ENCODE data around the gene MRPL20. TPM values are rescaled to one million over a fixed set of nuclear protein-coding genes. Genes with fewer than 3 reads are reported as not detected.

MRPL20 gene
- polyA plus RNA-seq, 1 of the 3 experiments (the other 2 are of a cell fraction), result 210 TPM

- Histone ChIP-seq H3K36me3 (replicated peaks in 1 of 2; ENCODE audit: control insufficient read depth in 1 of 2, insufficient read depth in 2 of 2, low read length in 1 of 2) (peaks cover 51 to 52% of the 10 kb centered on the region in 2 experiments), H2AFZ (ENCODE audit: low read depth) (no peak overlapping the region), H3K4me3 (ENCODE audit: low read depth in 2 of 2, low read length in 1 of 2) (no peak overlapping the region), H4K20me1 (ENCODE audit: insufficient read depth) (0 out of 2 replicates have a peak, but pooled peaks cover 4% of the 10 kb centered on the region), H3K4me1 (ENCODE audit: control insufficient read depth in 1 of 2, insufficient read depth in 2 of 2, low read depth in 1 of 2, low read length in 1 of 2) (peaks cover 6 to 9% of the 10 kb centered on the region in 2 experiments; a peak in 1 of 4 replicates), H3K9me2 (no peaks in the 10 kb centered on the region), H3K27ac (ENCODE audit: low read depth in 2 of 2, low read length in 1 of 2) (no peak overlapping the region), H3K9ac (no peak overlapping the region), H3K9me3 (no peaks in the 10 kb centered on the region), H3K79me2 (ENCODE audit: insufficient read depth) (peaks cover 84% of the 10 kb centered on the region), H3K4me2 (no peak overlapping the region), H3K27me3 (ENCODE audit: insufficient read depth) (no peaks in the 10 kb centered on the region), H3F3A (replicated peaks; ENCODE audit: insufficient read depth) (no peaks in the 10 kb centered on the region)
- ChIA-PET POLR2A (no interaction called here), CTCF (interaction anchor here (2.2 kb wide), 1 partner anchor 17 kb away, joined by 5 read pairs; no protein-coding TSS in a partner anchor)
- TF ChIP-seq CTCF (IDR thresholded peaks at IDR 0.05), result no peak
- TF ChIP-seq TAF1 (IDR thresholded peaks at IDR 0.05; ENCODE audit: borderline replicate concordance, low read depth, low read length), result no peak
- no peak for TF ChIP-seq EP300 (IDR thresholded peaks at IDR 0.05; ENCODE audit: borderline replicate concordance in 1 of 2, low read depth in 1 of 2, low read length in 1 of 2)
- no peak for TF ChIP-seq RFX5 (IDR thresholded peaks at IDR 0.05; ENCODE audit: low read length)
- no peak for DNase-seq
- WGBS (ENCODE audit: low lambda C conversion rate), result 95% methylated on average over 11 of the region's 11 CpGs
Measured at GRCh38 chr1:1395166-1395565, 11.9 kb downstream of the MRPL20 start.

- 97% methylated on average over 7 of the region's 7 CpGs for WGBS (ENCODE audit: low lambda C conversion rate)
- POLR2A ChIA-PET, result no interaction called here
- Histone ChIP-seq H3K27ac (ENCODE audit: low read depth in 2 of 2, low read length in 1 of 2) (no peak overlapping the region), H3K9ac (no peak overlapping the region), H3K4me1 (ENCODE audit: control insufficient read depth in 1 of 2, insufficient read depth in 2 of 2, low read depth in 1 of 2, low read length in 1 of 2) (peaks cover 6 to 7% of the 10 kb centered on the region in 2 experiments; a peak in 1 of 4 replicates), H3K9me3 (no peaks in the 10 kb centered on the region), H3K4me3 (ENCODE audit: low read depth in 2 of 2, low read length in 1 of 2) (no peak overlapping the region), H3K27me3 (ENCODE audit: insufficient read depth) (no peaks in the 10 kb centered on the region), H3K79me2 (ENCODE audit: insufficient read depth) (peaks cover 79% of the 10 kb centered on the region), H4K20me1 (ENCODE audit: insufficient read depth) (0 out of 2 replicates have a peak, but pooled peaks cover 4% of the 10 kb centered on the region), H3K9me2 (no peaks in the 10 kb centered on the region), H3K36me3 (replicated peaks in 1 of 2; ENCODE audit: control insufficient read depth in 1 of 2, insufficient read depth in 2 of 2, low read length in 1 of 2) (peaks cover 55 to 59% of the 10 kb centered on the region in 2 experiments), H2AFZ (ENCODE audit: low read depth) (no peak overlapping the region), H3F3A (replicated peaks; ENCODE audit: insufficient read depth) (no peaks in the 10 kb centered on the region), H3K4me2 (no peak overlapping the region)
- no peak for DNase-seq
- CTCF ChIA-PET, result no interaction called here
- TF ChIP-seq TEAD4 (IDR thresholded peaks at IDR 0.05; ENCODE audit: borderline replicate concordance, insufficient read depth) (no peak), USF1 (IDR thresholded peaks at IDR 0.05; ENCODE audit: borderline replicate concordance, low read depth) (no peak), NFIC (IDR thresholded peaks at IDR 0.05; ENCODE audit: borderline replicate concordance) (no peak), MXI1 (IDR thresholded peaks at IDR 0.05; ENCODE audit: low read depth, low read length) (no peak), MAX (IDR thresholded peaks at IDR 0.05; ENCODE audit: low read depth) (no peak), GATA2 (CRISPR knock-in tag; IDR thresholded peaks at IDR 0.05) (no peak), RFX5 (IDR thresholded peaks at IDR 0.05; ENCODE audit: low read length) (no peak), MEF2A (IDR thresholded peaks at IDR 0.05; ENCODE audit: borderline replicate concordance, low read depth) (no peak), USF2 (IDR thresholded peaks at IDR 0.05; ENCODE audit: borderline replicate concordance, low read depth, low read length) (no peak), FOXJ3 (CRISPR knock-in tag; IDR thresholded peaks at IDR 0.05) (no peak), RAD21 (IDR thresholded peaks at IDR 0.05; ENCODE audit: low read length) (no peak), POLR2AphosphoS5 (IDR thresholded peaks at IDR 0.05; ENCODE audit: low read depth, low read length) (no peak), JUND (IDR thresholded peaks at IDR 0.05) (no peak), ZBTB33 (IDR thresholded peaks at IDR 0.05; ENCODE audit: borderline replicate concordance, low read depth) (no peak), REST (IDR thresholded peaks at IDR 0.05; ENCODE audit: low read depth, low read length) (no peak)
Measured at GRCh38 chr1:1394116-1394515, 13.0 kb downstream of the MRPL20 start.

Measured in SK-N-SH (cell line).